RCC 7860 (cell line): ENCODE data around the gene FBP1.
"Not testable (repeated sequence)": the region's sequence is repeated elsewhere in the genome, so short reads cannot be mapped to it uniquely, and the experiment has no call there.

Experiments used
- DNase-seq: peaks from one replicate; pipeline ENCODE4 v3.0.0-alpha.2; 2015; ENCODE audit warnings: low spot score
- FAIRE-seq: peaks from 2 replicates; lab custom pipeline; 2012; peaks lifted over from hg19 to GRCh38; lab: Jason Lieb, UNC

Gene FBP1

DNA sequence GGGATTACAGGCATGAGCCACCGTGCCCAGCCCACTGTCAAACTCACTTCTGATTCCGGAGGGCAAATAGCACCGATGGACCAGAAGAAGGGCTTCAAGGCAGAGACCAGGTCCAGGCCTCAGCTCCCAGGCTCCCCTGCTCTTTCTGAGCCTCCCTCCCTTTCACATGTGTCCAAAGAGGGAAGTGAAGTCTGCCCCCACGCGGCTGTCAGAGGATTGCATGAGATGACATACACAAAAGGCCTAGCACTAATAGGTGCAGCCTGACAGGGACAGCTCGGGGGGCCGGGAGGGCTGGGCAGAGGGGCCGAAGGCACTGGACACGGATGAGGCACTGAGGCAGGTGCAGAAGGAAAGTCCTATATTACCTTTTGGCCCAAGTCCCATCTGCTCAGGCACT lies 16.1 kb downstream of the FBP1 start:
- FAIRE-seq: no peak
- DNase-seq: peak; percentile 29

- FAIRE-seq: no peak
Measured at GRCh38 chr9:94622087-94622800, 17.1 kb downstream of the FBP1 start.

GRCh38 chr9:94619026-94619425 lies 20.3 kb downstream of the FBP1 start:
- no peak for DNase-seq
- FAIRE-seq: no peak

More at GRCh38 chr9:94622087-94622800, 17.1 kb downstream of the FBP1 start:
- no peak for DNase-seq

GRCh38 chr9:94613003-94613402 lies 26.3 kb downstream of the FBP1 start:
- no peak for FAIRE-seq

GRCh38 chr9:94612071-94612470 lies 27.2 kb downstream of the FBP1 start:
- no peak for DNase-seq
- FAIRE-seq: no peak

More at GRCh38 chr9:94613003-94613402, 26.3 kb downstream of the FBP1 start:
- DNase-seq: no peak

- FAIRE-seq (no peak), DNase-seq (peak; percentile 16)
Measured at GRCh38 chr9:94611638-94612068, 27.7 kb downstream of the FBP1 start.

- DNase-seq (no peak), FAIRE-seq (no peak)
Measured at GRCh38 chr9:94610181-94610606, 29.1 kb downstream of the FBP1 start.

- DNase-seq (no peak), FAIRE-seq (no peak)
Measured at GRCh38 chr9:94607423-94607691, 32.0 kb downstream of the FBP1 start.

GRCh38 chr9:94606646-94607422 lies 32.5 kb downstream of the FBP1 start:
- DNase-seq (no peak), FAIRE-seq (no peak)

- FAIRE-seq (no peak), DNase-seq (peak; percentile 14)
Measured at GRCh38 chr9:94603259-94604160, 35.8 kb downstream of the FBP1 start.

DNA sequence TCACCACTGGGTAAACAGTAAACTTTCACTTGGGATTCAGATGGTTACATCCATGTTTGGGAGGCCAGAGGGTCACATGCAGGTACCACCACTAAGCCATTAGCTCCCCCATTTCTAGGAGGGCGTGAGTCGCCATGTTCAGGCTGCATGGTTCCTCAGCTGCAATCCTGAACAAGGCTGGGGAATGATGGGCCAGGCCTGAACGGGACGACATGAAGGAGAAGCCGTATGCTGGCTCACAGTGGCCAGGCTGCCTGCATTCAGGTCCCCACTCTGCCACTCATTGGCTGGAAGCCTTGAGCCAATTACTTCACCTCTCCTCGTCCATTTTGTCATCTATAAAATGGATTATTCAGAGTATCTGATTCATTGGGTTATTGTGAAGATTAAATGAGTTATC lies 36.7 kb downstream of the FBP1 start:
- no peak for FAIRE-seq
- no peak for DNase-seq

GRCh38 chr9:94600715-94601114 lies 38.6 kb downstream of the FBP1 start:
- FAIRE-seq (no peak), DNase-seq (no peak)

DNA sequence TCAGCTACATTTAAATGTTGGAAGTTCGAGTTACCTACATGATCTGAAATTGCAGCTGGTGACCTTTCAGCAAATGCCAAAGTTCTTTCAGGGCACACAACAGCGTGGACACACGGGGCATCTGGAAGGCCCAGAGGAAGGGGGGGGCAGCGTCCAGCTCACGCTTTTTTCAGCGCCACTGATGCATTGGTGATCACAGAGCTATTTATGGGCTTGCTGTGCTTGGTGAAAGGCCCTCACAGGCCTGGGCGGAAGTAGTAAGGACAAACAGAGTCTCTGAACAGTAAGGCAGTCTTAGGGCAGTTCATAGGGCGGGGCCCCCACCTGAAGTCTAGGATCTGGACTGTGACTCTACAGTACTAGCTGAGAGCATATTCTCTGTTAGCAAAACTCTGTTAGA lies 39.1 kb downstream of the FBP1 start:
- FAIRE-seq (no peak), DNase-seq (no peak)

DNA sequence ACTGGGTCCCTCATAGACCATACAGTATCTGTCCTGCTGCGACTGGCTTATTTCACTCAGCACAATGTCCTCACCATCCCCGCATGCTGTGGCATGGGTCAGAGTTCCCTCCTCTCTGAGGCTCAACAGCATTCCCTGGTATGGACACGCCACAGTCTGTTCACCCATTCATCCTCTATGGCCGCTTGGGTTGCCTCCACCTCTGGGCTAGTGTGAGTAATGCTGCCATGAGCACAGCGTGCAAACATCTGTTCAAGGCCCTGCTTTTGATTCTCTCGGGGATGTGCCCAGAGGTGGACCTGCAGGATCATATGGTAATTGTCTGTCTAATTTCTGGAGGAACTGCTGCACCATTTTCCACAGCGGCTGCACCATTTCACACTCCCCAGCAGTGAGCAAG lies 40.2 kb downstream of the FBP1 start:
- FAIRE-seq: no peak
- no peak for DNase-seq

DNA sequence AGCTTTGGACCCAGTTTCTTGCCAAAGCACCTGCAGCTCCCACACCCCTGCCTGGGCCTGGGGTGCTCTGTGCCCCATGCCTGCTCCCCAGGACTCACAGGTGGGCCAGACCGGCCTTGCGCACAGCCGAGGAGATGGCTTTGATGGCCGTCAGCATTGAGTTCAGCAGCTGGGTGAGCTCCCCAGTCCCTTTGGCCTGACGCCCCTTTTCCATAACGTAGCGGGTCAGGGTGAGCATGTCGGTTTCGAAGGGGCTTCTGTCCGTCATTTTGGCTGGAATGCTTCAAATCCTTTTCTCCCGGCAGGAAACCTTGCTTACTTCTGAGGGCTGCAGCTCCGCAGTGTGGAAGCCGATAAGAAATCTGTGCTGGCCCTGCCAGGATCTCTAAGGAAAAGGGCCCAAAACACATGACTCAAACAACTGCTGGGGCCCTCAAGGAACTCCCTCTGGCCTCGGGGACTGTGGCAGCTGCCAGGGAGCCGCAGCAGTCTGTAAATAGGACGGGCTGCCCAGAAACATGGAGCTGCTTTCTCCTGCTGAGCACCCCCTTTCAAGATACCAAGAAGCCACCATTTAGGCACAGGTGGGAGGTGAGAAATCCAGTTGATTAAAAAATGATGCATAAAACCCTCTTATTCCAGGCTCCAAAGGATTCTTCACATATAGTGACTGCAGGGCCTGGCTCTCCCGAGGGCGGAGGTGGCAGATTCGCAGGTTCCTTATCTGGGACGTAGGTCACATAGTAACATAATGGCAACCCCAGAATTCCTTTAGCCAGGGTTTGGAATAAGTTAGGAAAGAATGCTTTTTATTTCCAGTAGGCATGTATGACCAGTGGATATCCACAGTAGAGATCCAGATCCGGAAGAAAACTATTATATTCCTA lies 45.6 kb downstream of the FBP1 start, which contains the start of gene FBP2:
Gene FBP2, minus strand, starts transcription at position 366 of the 887 bp plus-strand sequence. Its CDS starts 98 bp downstream, at position 268.
- no peak for DNase-seq
- FAIRE-seq: no peak

DNA sequence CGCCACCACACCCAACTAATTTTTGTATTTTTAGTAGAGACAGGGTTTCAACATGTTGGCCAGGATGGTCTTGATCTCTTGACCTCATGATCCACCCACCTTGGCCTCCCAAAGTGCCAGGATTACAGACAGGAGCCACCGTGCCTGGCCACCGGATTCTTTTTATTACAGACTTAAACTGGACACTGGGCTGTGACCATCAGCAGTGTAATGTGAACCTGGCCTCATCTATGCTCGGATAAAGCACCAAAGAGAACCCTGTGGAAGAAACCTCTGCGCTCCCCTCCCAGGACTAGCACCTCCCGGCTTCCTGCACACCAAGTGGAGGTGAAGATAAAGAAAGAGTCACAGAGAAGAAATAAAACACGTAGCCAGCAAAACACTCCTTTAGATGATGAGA lies 46.6 kb downstream of the FBP1 start:
- not testable (repeated sequence) for DNase-seq, FAIRE-seq

GRCh38 chr9:94591876-94592275 lies 47.4 kb downstream of the FBP1 start:
- DNase-seq: no peak

GRCh38 chr9:94591046-94591545 lies 48.2 kb downstream of the FBP1 start:
- not testable (repeated sequence) for DNase-seq, FAIRE-seq

More at GRCh38 chr9:94591876-94592275, 47.4 kb downstream of the FBP1 start:
- FAIRE-seq: no peak

DNA sequence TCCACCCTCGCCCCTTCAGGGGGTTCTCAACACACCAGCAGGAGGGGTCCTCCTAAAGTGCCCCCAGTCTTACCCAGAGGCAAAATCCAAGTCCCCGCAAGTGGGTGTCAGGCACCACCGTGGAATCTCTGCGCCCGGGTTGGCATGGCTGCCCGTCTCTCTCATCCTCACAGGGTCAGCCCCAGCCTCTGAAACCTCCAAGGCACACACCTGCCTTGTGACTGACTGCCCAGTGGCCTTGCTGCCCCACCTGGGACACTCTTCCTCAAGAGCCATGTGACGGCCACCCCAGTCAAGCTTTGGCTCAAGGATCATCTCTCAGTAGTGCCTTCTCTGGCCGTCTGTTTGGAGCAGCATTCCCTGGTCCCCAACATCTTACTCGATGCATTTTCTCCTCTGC lies 50.6 kb downstream of the FBP1 start:
- DNase-seq: no peak
- no peak for FAIRE-seq

GRCh38 chr9:94586814-94587213 lies 52.5 kb downstream of the FBP1 start:
- DNase-seq (no peak), FAIRE-seq (no peak)
